GM19328 (cell line): ENCODE data around the gene AP1S2.

Experiments used
- ATAC-seq: cut with Tn5 transposase; IDR thresholded peaks from one replicate; pipeline ENCODE4 v1.9.1; 2021; ENCODE audit warnings: mild to moderate bottlenecking, moderate library complexity; ENCODE audit not compliant: unreplicated experiment

AP1S2 gene

GRCh38 chrX:15812192-15812938 is 42.2 kb downstream of the AP1S2 start:
- ATAC-seq, result no peak

DNA sequence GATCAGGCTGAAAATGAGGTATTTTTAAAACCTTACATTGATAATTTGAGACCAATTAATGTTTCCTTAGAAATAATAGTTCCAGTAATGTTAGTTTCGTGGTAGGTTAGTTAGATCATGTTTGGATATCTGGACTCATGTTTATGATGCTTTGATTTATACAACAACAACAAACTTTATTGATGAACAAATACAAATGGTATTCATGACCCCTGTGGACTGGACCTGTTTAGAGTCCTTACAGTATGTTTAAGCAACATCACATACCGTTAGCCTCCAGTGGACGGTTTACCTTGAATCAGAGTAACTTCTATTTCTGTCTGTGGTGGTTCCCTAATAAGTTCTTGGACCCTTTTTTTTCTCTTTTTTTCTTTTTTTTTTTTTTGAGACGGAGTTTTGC is 46.4 kb downstream of the AP1S2 start:
- no peak for ATAC-seq

DNA sequence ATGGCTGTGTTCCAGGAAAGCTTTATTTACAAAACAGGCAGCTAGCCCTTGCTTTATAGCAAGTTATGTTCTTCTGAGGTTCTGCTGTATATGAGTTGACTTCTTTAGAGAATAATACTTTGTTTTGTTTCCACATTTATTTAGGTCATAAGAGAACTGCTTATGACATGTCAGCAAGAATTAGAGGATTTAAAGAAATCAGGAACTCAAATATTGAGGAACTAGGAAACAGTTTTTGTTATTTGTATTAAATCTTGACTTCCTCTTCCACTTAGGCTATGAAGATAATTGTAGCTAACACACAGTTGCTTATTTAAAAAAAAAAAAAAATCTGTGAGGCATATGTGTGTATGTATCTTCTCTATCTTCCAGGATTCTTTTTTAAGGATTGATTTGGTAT is 50.0 kb downstream of the AP1S2 start:
- ATAC-seq, result no peak

DNA sequence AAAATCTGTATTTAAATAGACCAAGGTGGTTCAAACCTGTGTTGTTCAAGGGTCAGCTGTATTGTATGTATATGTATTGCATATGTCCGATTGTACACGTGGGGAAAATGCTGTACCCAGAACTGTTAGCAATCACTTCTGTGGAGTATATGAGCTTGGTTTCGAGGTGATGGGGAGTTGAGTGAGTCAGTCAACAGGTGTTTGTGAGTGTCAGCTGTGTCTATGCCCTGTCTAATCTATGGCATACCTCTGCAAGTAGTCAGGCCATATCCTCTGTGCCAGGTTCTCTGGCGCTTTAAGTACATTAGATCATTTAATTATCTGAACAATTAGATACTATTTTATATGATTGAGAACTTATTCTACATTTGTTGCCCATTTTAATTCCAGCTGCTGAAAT is 56.9 kb downstream of the AP1S2 start:
- no peak for ATAC-seq

- peak; percentile 25 for ATAC-seq
Measured at GRCh38 chrX:15790769-15791290, 63.8 kb downstream of the AP1S2 start.

DNA sequence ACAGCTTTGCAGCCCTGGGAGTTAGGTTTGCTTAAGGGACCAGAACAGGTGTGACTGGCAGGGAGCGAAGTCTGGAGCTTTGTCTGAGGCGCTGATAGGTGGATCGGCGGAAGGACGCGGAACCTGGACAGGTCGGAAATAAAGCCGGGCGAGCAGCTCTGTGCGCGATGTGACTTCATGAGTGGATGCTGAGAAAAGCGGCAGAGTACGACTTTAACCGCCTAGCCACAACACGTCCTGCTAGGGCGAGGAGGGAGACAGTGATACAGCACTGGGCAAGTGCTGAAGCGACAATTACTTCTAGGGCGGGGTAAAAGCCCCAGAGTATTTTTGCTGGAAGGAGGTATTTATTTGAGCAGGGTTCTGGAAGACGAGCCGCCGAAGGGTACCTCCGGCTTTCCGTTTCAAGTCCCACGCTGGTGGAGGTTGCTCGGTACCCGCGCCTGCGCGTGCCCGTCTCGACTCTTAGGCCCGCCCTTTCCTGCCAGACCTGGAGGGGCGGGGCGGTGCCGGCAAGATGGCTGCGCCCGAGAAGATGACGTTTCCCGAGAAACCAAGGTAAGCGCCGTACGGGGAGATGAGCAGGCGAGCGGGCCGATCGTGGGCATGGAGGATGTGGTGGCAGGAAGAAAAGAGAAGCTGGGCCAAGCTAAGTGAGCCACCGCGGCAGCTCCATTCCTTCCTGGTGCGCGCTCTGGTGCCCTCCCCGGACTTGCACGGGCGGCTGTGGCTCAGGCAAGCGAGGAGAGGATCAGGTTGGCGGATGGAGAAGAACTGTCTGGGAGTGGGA is 64.4 kb downstream of the AP1S2 start, which contains the start of gene ZRSR2:
Gene ZRSR2 (plus strand): TSS at position 506 of the 790 bp plus-strand sequence. CDS start 12 bp downstream, at position 518.
- ATAC-seq, result peak; percentile 91

- ATAC-seq, result no peak
Measured at GRCh38 chrX:15786915-15787314, 67.7 kb downstream of the AP1S2 start.

DNA sequence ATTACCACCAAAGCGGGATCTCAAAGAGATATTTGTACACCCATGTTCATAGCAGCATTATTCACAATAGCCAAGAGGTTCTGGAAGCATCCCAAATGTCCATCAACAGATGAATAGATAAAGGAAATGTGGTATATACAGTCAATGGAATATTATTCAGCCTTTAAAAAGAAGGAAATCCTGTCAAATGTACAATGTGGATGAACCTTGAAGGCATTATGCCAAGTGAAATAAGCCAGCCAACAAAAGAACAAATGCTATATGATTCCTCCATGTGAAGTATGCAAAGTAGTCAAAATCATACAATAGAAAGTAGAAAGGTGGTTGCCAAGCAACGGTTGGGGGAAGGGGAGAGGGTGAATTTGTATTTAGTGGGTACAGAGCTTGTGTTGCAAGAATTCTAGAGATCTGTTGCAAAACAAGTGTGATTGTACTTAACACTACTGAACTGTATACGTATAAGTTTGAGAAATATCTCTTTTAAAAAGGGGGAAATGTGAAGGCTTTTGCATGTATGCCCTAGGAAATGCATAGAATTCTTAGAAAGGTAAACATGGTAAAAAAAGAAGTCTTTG is 69.3 kb downstream of the AP1S2 start:
- ATAC-seq, result no peak

GRCh38 chrX:15781961-15782699 is 72.5 kb downstream of the AP1S2 start:
- peak; percentile 71 for ATAC-seq
